Hepatocyte (in vitro differentiated cells): ENCODE data around the gene PELO.

ENCODE experiments used
- CTCF ChIP-seq: fragments of 200-600 bp; sonication (generic); IDR thresholded peaks from 2 replicates; pipeline ENCODE4 v1.5.1; 2016; ENCODE audit warnings: antibody characterized with exemption, mild to moderate bottlenecking; ENCODE audit not compliant: poor library complexity
- EZH2 ChIP-seq: fragments of 200-600 bp; sonication (generic); IDR thresholded peaks from 2 replicates; pipeline ENCODE4 v1.6.1; 2016; ENCODE audit warnings: antibody characterized with exemption, mild to moderate bottlenecking, borderline replicate concordance
- EZH2phosphoT487 ChIP-seq: fragments of 200-600 bp; sonication (generic); IDR thresholded peaks from one replicate; pipeline ENCODE4 v1.6.1; 2018; ENCODE audit warnings: antibody characterized with exemption, mild to moderate bottlenecking, low read depth, moderate library complexity; ENCODE audit not compliant: unreplicated experiment, severe bottlenecking

GRCh38 chr5:52770287-52770939 lies 17.3 kb upstream of the PELO start:
- TF ChIP-seq CTCF = no peak
- no peak for TF ChIP-seq EZH2phosphoT487
- no peak for TF ChIP-seq EZH2
